HG02759 (cell line): ENCODE measurements around the gene SPRR2G.
"Not testable (repeated sequence)": the region's sequence is repeated elsewhere in the genome, so short reads cannot be mapped to it uniquely, and the experiment has no call there.

Source experiments
- ATAC-seq: cut with Tn5 transposase; IDR thresholded peaks from one replicate; pipeline ENCODE4 v1.9.1; 2021; ENCODE audit warnings: mild to moderate bottlenecking, moderate library complexity; ENCODE audit not compliant: unreplicated experiment

The SPRR2G gene

DNA sequence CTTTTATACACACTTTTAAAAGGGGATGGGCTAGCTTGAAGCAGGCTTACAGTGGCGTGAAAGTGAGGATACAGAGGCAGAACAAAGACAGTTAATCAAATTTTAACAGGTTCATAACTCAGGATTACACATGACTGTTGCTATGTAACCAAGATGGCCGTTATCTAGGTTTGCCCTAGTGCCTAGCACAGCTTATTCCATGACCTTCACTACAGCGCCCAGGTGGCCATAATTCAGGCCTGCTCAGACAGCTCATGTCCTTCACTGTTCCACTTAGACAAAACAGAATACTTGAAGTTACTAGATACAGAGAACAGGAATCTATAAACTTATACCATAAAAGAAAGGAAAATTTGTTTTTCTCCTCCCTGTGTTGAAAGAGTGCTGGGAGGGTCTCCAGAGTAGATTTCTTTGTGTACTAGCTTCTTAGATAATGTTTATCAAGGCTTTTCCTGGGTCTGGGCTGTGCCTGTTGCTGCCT lies 31.2 kb downstream of the SPRR2G start:
- ATAC-seq: no peak

GRCh38 chr1:153115264-153115663 lies 35.4 kb downstream of the SPRR2G start:
- not testable (repeated sequence) for ATAC-seq

- ATAC-seq: no peak
Observed at GRCh38 chr1:153113416-153113815, 37.3 kb downstream of the SPRR2G start, which contains the start of gene SPRR2F. TSS of gene SPRR2F (minus strand) at chr1:153113516. CDS start at chr1:153112733, 783 bp downstream.

DNA sequence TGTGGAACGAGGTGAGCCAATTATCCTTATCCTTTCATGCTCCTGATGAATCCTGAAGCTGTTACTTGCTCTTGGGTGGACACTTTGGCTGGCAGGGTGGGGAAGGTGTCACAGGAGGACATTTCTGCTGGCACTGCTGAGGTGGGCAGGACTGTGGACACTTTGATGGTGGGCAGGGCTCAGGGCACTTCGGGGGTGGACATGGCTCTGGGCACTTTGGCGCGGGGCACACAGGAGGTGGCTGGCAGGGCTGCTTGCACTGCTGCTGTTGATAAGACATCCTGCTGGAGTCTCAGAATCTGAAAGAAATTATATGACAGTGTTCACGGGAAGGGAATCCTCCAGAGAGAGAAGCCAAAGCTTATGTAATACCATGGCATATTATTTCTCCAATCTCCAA lies 38.2 kb downstream of the SPRR2G start:
- ATAC-seq: not testable (repeated sequence)

GRCh38 chr1:153100245-153100644 lies 50.4 kb downstream of the SPRR2G start:
- no peak for ATAC-seq
